Measurements from ENCODE around the gene MYO5A.
"Not testable (repeated sequence)": the region's sequence is repeated elsewhere in the genome, so short reads cannot be mapped to it uniquely, and the experiment has no call there.

Gene MYO5A

DNA sequence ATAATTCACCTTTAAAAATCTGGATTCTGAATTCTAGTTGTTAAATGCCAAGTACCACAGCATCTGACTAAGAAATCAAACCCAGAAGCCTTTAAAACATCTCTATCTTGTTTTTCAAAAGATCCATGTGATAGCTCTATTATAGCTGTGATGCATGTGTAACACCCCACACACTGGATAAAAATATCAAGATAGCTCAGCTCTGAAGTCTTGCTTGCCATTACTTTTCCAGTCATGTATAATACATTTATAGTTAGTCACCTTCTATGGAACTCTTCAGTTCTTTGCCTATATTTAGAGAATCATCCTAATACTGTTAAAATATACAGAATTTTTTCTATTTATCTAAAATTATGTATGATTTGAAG, 28.6 kb upstream of the MYO5A start:
- Mint-ChIP-seq H3K4me3 (no peak overlapping the region), H3K4me1 (ENCODE audit: low read depth) (peaks cover 67% of the 10 kb centered on the region), H3K27me3 (no peaks in the 10 kb centered on the region), H3K9me3 (no peaks in the 10 kb centered on the region), H3K27ac (peak overlapping the region; percentile 55), H3K36me3 (ENCODE audit: low read depth) (peaks cover 72% of the 10 kb centered on the region)
- DNase-seq = no peak

DNA sequence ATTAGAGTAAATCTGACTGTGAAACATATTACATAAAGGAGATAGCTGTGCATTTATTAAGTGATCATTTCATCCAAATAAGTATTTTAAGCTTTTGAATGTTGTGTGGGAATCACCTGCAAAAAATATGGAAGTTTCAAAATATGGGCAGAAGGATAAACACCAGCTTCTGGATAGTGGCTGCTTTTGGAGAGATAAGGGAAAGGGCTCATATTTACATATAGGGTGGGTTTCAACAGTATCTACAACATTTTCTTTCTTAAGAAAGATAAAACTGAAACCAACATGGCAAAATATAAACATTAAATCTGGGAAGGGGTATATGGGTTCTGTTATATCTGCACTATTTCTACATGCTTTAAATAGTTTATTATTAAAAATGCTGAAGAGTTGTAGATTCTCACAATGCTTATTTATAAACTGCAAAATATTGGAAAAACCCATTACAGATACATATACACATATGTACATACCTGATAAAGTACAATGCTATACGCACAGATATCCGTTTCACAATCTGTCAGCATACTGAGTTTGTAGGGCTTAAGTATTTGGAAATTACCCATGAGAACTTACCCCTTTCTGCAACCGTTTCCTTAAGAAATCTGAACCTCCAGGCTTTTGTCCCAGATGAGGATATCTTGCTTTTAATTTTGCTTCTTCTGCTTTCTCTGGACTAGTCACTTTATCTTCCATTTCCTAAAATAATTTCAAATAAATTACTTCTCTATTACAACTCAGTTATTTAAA, 28.0 kb upstream of the MYO5A start:
- peaks cover 62% of the 10 kb centered on the region for H3K4me1 Mint-ChIP-seq (ENCODE audit: low read depth)
- H3K27me3 Mint-ChIP-seq = no peaks in the 10 kb centered on the region
- DNase-seq = no peak
- peak overlapping the region; percentile 55 for H3K27ac Mint-ChIP-seq
- H3K9me3 Mint-ChIP-seq = no peaks in the 10 kb centered on the region
- peaks cover 78% of the 10 kb centered on the region for H3K36me3 Mint-ChIP-seq (ENCODE audit: low read depth)
- no peak overlapping the region for H3K4me3 Mint-ChIP-seq

DNA sequence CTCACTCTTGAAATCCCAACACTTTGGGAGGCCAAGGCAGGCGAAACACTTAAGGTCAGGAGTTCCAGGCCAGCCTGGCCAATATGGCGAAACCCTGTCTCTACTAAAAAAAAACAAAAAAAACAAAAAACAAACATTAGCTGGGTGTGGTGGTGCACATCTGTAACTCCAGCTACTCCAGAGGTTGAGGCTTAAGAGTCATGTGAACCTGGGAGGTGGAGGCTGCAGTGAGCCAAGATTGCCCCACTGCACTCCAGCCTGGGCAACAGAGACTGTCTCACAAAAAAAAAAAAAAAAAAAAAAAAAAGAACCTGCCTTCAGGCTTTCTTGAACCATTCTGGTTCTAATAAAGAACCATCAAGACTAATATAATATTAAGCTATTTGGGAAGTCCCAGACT, 23.6 kb upstream of the MYO5A start:
- Mint-ChIP-seq H3K9me3 (no peaks in the 10 kb centered on the region), H3K4me3 (no peak overlapping the region), H3K27ac (no peak overlapping the region), H3K4me1 (ENCODE audit: low read depth) (peaks cover 24% of the 10 kb centered on the region), H3K36me3 (ENCODE audit: low read depth) (peaks cover 87% of the 10 kb centered on the region), H3K27me3 (no peaks in the 10 kb centered on the region)
- no peak for DNase-seq

DNA sequence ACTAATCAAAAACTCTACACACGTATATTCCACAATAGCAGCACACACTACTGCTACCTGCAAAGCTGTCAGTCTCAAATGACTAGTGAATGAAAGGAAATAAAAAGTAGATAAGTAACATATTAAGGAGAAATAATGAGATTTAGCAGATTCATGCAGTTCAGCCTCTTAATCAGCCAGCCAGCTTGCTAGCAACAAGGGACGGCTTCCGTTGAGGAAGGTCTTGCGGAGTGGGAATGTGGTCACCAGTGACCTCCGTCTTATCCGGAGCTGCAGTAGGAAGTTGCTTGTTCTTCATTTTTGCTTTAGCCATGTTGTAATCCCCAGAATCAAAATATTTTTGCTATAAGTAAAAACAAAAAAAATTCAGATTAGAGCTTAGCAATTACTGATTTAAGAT, 23.1 kb upstream of the MYO5A start:
- peaks cover 87% of the 10 kb centered on the region for H3K36me3 Mint-ChIP-seq (ENCODE audit: low read depth)
- no peak overlapping the region for H3K27ac Mint-ChIP-seq
- no peak for DNase-seq
- H3K4me1 Mint-ChIP-seq (ENCODE audit: low read depth) = peaks cover 19% of the 10 kb centered on the region
- H3K27me3 Mint-ChIP-seq = no peaks in the 10 kb centered on the region
- H3K9me3 Mint-ChIP-seq = no peaks in the 10 kb centered on the region
- no peak overlapping the region for H3K4me3 Mint-ChIP-seq

DNA sequence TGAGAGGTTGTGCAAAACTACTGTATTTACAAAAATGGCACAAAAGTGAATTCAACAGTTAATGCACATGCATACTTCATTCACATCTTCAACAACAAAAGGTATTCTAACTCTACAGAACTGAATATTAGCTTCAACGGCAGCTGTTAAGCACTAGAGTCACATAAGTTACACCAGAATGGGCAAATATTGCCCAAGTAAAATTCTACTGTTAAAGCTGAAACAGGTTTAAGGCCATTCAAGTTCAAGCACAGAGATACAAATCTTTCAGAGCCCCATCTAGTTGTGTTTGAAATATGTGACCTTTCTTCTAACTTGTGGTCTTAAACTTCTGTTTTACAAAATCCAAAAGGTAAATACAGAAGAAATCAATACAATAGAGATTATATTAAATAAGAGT, 22.5 kb upstream of the MYO5A start:
- H3K4me3 Mint-ChIP-seq, H3K9me3 Mint-ChIP-seq, H3K27ac Mint-ChIP-seq, H3K27me3 Mint-ChIP-seq, DNase-seq: not testable (repeated sequence)
- peaks cover 13% of the 10 kb centered on the region for H3K4me1 Mint-ChIP-seq (ENCODE audit: low read depth)
- peaks cover 87% of the 10 kb centered on the region for H3K36me3 Mint-ChIP-seq (ENCODE audit: low read depth)

DNA sequence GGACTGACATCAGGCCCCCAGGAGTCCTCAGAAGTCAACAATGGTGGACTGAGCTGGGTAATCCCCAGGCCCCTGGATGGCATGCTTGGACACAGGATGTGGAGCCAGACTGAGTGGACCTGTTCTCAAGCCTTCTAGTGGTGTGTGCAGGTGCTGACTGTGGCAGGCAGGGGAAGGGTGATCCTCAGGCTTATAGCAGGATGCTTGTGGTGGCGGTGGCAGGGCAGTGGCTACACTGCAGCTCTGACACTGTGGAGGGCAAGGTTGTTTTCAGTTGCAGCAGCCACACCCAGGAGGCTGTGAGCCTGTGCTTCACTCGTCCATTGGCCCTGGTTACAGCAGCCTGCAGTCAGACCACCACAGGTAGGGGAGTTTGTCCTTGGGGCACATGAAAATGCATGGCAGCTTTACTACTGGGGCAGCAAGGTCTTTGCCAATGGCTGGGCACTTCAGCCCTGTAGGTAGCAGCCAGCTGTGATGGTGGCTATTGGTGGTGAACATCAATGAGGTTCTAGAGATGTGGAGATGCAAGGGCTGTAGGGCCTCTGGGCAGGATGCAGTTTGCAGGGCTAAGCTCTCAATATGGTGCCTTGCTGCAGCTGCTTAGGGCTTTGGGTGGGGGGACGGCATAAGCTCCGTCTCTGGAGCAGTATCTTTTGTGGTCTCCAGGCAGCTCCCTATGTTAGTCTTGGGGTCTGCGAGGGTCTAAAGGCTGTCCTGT, 17.5 kb upstream of the MYO5A start:
- Mint-ChIP-seq H3K27me3 (no peaks in the 10 kb centered on the region), H3K4me3 (no peak overlapping the region), H3K36me3 (ENCODE audit: low read depth) (peaks cover 54% of the 10 kb centered on the region), H3K4me1 (ENCODE audit: low read depth) (no peaks in the 10 kb centered on the region), H3K27ac (no peak overlapping the region), H3K9me3 (no peaks in the 10 kb centered on the region)
- DNase-seq = no peak

DNA sequence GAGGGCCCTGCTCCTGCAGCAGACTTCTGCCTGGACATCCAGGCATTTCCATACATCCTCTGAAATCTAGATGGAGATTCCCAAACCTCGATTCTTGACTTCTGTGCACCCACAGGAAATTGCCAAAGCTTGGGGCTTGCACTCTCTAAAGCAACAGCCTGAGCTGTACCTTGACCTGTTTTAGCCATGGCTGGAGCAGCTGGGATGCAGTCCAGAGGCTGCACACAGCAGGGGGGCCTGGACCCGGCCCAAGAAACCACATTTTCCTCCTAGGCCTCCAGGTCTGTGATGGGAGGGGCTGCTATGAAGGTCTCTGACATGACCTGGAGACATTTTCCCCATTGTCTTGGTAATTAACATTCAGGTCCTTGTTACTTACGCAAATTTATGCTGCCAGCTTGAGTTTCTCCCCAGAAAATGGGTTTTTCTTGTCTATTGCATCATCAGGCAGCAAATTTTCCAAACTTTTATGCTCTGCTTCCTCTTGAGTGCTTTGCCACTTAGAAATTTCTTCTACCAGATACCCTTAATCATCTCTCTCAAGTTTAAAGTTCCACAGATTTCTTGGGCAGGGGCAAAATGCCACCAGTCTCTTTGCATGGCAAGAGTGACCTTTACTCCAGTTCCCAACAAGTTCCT, 11.8 kb upstream of the MYO5A start:
- DNase-seq = no peak
- peaks cover under 1% of the 10 kb centered on the region for H3K36me3 Mint-ChIP-seq (ENCODE audit: low read depth)
- H3K27me3 Mint-ChIP-seq = no peaks in the 10 kb centered on the region
- no peaks in the 10 kb centered on the region for H3K9me3 Mint-ChIP-seq
- peaks cover 4% of the 10 kb centered on the region for H3K4me1 Mint-ChIP-seq (ENCODE audit: low read depth)
- H3K27ac Mint-ChIP-seq = no peak overlapping the region
- no peak overlapping the region for H3K4me3 Mint-ChIP-seq

DNA sequence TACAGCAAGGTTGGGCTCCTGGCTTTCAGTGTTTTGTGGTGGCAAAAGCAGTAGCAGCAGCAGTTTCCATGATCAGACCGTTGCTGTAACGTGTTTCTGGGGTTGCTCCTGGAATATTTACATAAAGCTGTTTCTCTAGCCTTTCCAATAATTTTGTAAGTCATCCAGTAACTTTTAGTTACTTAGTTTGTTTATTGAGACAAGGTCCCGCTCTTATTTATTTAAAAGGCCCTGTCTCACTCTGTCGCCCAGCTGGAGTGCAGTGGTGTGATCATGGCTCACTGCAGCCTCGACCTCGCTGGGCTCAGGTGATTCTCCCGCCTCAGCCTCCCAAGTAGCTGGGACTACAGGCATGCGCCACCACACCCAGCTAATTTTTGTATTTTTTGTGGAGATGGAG, 8.8 kb upstream of the MYO5A start:
- H3K4me1 Mint-ChIP-seq (ENCODE audit: low read depth) = peaks cover 9% of the 10 kb centered on the region
- no peak for DNase-seq
- H3K27ac Mint-ChIP-seq = no peak overlapping the region
- H3K4me3 Mint-ChIP-seq = no peak overlapping the region
- no peaks in the 10 kb centered on the region for H3K27me3 Mint-ChIP-seq
- no peaks in the 10 kb centered on the region for H3K36me3 Mint-ChIP-seq (ENCODE audit: low read depth)
- H3K9me3 Mint-ChIP-seq = no peaks in the 10 kb centered on the region

DNA sequence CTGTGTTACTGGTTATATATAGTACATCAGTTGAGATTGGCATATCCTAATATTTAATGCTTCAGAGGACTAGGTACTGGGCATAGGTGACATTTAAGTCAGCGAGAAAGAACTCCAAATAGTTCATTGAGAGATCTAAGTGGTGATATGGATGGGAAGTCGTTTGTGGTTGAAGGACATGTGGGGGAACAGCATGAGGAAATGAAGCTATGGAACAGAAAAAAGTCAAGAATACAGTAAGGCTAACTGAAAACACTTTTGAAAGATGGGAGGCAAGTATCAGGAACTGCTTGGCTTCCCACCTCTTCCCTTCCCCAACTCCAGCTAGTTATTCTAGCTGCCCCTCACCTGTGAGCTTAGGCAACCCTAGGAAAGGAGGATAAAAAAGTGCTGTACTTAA, 3.7 kb upstream of the MYO5A start:
- Mint-ChIP-seq H3K4me1 (ENCODE audit: low read depth) (peaks cover 26% of the 10 kb centered on the region), H3K9me3 (no peaks in the 10 kb centered on the region), H3K27me3 (no peaks in the 10 kb centered on the region), H3K4me3 (no peak overlapping the region), H3K27ac (no peak overlapping the region), H3K36me3 (ENCODE audit: low read depth) (peaks cover 4% of the 10 kb centered on the region)
- DNase-seq = no peak

DNA sequence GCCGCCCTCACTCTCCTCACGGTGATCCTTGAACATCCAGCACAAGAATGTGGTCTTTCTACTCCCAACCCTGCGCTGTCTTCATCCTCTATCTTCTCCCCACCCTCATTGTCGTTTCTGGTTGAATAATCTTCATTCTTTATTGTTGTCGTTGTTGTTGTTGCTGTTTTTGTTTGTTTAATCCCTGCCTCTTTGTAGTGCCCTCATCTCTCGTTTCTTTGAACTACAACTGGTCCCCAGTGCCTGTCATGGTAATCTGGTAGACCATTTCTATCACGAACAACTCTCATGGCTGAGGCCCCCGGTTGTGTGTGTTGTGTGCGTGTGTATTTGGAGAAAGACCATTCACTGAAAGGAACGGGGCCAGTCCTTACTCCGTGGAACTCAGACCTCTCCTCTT, 1.3 kb upstream of the MYO5A start:
- no peaks in the 10 kb centered on the region for H3K9me3 Mint-ChIP-seq
- peak overlapping the region; percentile 64 for H3K4me3 Mint-ChIP-seq
- DNase-seq = no peak
- H3K27ac Mint-ChIP-seq = peak overlapping the region; percentile 82
- peaks cover 4% of the 10 kb centered on the region for H3K36me3 Mint-ChIP-seq (ENCODE audit: low read depth)
- H3K27me3 Mint-ChIP-seq = no peaks in the 10 kb centered on the region
- peaks cover 32% of the 10 kb centered on the region for H3K4me1 Mint-ChIP-seq (ENCODE audit: low read depth)

DNA sequence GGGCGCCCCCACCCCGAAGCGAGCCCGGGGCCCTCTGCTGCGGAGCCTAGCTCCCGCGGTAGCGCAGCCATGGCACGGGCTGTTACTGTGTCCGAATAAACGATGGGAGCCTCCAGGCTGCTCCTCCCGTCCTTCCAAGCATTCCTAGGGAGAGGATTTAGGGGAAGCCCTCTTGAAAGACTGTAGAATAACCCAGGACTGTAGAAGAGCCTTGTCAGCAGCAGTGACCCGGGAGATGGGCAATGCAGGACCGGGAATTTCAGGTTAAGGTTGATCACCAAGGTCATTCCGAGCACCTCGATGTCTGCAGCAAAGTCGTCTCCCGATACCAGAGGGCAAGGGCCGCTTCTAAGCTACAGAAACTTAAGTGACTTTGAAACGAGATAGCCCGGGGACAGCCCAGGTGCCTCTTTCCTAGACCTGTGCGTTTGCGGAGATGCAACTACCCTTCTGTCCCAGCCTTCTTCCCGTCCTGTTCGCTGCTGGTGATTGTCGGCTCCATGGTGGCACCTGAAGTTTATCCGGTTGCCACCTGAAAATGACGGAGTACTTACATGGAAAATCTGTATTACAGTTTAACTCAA, 753 bp upstream of the MYO5A start:
- peaks cover 4% of the 10 kb centered on the region for H3K36me3 Mint-ChIP-seq (ENCODE audit: low read depth)
- no peaks in the 10 kb centered on the region for H3K27me3 Mint-ChIP-seq
- DNase-seq = peak; percentile 62
- peaks cover 32% of the 10 kb centered on the region for H3K4me1 Mint-ChIP-seq (ENCODE audit: low read depth)
- H3K9me3 Mint-ChIP-seq = no peaks in the 10 kb centered on the region
- peak overlapping the region; percentile 82 for H3K27ac Mint-ChIP-seq
- H3K4me3 Mint-ChIP-seq = peak overlapping the region; percentile 64

DNA sequence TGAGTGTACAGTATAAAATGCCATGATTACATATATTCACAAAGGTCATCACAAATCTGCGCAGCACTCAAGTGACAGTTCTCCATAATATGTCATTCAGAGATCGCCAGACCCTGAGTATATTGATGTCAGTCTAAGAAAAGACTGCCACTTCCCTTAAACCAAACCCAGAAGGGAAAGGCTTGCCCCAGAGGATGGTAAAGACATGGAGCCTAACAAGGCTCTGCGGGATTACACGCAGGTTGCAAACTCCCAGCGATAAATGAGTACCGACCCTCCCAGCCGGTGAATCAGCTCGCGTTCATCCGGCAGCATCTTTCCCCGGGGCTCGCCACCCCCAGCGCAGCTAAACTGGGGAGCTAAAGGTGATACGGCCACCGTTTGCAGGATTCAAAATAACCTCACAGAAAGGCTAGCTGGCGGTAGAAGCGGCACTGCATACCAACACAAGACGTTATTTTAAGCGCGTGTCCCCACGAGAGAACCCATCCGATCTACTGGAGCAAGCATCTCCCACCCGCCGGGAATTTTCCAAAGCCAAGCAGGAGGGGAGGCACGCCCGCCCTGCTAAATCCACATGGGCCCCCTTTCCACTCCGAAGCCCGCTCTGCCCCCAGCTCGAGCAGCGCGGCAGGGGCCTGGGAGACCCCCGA, 643 bp downstream of the MYO5A start:
- Mint-ChIP-seq H3K36me3 (ENCODE audit: low read depth) (peaks cover 4% of the 10 kb centered on the region), H3K9me3 (no peaks in the 10 kb centered on the region), H3K27ac (peak overlapping the region; percentile 93), H3K4me1 (ENCODE audit: low read depth) (peaks cover 36% of the 10 kb centered on the region), H3K4me3 (peak overlapping the region; percentile 94), H3K27me3 (no peaks in the 10 kb centered on the region)
- DNase-seq = peak; percentile 67

DNA sequence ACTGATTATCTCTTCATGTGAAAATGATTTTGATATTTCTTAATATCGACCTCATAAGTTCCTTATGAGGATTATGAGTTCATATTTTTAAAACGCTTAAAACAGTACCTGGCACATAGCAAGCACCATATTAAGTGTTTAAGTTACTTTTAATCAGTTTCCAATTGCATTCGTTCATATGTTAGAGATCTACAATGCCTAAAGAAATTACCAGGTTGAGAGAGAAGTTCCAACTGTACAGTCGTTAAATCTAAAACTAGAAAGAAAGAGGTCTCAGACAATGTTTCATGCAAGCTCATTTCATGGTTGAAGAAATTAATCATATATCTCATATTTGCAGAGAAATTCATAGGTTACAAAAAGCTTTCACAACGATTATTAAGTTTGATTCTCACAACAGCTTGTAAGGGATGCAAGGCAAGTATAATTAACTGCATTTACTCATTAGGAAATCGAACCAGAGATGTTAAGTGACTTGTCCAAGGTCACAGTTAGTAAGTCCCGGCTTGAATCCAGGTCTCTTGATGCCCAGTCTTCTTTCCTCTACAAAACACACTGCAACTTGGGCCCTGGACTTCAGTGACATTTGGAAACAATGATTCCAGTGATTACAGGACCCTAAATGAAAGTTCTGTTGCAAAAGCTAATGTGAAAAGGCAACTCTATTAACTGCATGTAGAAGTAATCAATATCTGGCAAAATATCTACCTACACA, 1.3 kb downstream of the MYO5A start:
- Mint-ChIP-seq H3K4me1 (ENCODE audit: low read depth) (peaks cover 36% of the 10 kb centered on the region), H3K36me3 (ENCODE audit: low read depth) (peaks cover 4% of the 10 kb centered on the region), H3K9me3 (no peaks in the 10 kb centered on the region), H3K27me3 (no peaks in the 10 kb centered on the region), H3K4me3 (peak overlapping the region; percentile 94), H3K27ac (peak overlapping the region; percentile 93)
- DNase-seq = no peak
